ENCODE measurements around the gene BCL2.

DNA sequence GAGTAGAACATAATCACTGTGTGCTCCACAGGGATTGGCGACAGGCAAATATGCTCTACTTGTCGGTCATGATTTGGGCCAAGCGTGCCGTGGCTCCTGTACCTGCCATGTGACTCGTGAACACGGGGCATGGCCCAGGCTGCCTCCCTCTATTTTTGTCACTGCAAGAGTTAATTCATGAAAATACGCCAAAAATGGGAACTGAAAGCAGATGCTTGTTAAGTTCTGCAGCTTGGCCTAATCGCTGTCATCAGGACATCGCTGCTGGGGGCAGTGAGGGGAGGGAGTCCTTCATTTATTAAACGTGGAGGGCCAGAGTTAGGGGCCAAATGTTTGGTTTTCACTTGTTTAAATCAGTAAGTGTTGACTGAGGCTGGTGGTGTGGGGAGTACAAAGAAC lies 177.8 kb downstream of the BCL2 start:
- TF ChIP-seq CTCF (IDR thresholded peaks at IDR 0.05) (no peak), POLR2A (IDR thresholded peaks at IDR 0.05) (no peak), POLR2AphosphoS5 (IDR thresholded peaks at IDR 0.05) (no peak)

Measured in prostate gland (tissue), 2 donors.